Activated CD4-positive, alpha-beta T cell treated with anti-CD3 and anti-CD28 coated beads for 48 hours (primary cell): ENCODE results near the gene MAST2.
"Not testable (repeated sequence)": the region's sequence is repeated elsewhere in the genome, so short reads cannot be mapped to it uniquely, and the experiment has no call there.

Experiments
- DNase-seq: peaks from one replicate; pipeline ENCODE4 v3.0.0-alpha.2; 2020

MAST2 gene

DNA sequence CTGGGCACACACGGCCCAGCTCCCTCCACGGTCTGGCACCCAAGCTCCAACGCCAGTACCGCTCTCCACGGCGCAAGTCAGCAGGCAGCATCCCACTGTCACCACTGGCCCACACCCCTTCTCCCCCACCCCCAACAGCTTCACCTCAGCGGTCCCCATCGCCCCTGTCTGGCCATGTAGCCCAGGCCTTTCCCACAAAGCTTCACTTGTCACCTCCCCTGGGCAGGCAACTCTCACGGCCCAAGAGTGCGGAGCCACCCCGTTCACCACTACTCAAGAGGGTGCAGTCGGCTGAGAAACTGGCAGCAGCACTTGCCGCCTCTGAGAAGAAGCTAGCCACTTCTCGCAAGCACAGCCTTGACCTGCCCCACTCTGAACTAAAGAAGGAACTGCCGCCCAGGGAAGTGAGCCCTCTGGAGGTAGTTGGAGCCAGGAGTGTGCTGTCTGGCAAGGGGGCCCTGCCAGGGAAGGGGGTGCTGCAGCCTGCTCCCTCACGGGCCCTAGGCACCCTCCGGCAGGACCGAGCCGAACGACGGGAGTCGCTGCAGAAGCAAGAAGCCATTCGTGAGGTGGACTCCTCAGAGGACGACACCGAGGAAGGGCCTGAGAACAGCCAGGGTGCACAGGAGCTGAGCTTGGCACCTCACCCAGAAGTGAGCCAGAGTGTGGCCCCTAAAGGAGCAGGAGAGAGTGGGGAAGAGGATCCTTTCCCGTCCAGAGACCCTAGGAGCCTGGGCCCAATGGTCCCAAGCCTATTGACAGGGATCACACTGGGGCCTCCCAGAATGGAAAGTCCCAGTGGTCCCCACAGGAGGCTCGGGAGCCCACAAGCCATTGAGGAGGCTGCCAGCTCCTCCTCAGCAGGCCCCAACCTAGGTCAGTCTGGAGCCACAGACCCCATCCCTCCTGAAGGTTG lies 231.4 kb downstream of the MAST2 start:
- no peak for DNase-seq

DNA sequence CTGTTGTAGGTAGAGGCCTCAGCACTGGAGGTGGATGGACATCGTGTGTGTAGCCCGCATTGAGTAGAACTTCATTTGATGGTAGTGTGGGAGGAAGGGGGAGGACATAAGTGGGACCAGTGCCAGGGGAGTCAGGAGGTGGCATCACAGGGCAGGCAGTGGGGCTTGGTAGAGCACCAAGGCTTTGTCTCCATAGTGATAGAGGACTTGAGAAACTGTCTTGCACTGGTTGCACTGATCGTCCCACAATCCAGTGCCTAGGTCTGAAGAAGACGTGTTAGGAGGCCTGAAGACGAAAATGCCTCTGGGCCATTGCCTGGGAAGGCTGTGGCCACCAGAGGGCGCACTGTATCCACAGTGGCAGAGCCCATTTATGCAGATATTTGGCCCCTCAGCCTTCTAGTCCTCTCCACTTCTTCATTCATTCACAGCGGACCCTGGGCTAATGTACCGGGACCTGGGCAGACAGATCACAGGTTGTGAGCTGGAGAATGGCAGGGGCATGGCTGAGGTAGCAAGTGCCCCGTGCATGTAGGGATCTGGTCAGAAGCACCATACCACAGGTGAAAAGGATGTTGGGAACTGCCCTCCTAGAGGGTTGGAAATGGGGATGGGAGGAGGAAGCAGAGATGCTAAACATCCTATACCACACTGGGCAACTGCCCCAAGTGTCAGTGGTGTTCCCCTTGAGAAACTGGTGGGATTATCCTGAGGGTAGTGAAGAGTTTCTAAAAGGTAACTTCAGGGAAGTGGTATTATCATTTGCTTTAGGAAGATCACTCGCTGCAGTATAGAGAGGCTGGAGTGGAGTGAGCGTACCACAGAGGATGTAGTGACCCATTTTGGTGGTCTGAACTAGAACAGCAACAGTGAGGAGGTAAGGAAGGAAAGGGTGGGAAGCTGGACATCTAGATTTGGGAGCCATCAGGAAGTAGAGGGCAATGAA lies 233.8 kb downstream of the MAST2 start:
- peak; percentile 88 for DNase-seq

DNA sequence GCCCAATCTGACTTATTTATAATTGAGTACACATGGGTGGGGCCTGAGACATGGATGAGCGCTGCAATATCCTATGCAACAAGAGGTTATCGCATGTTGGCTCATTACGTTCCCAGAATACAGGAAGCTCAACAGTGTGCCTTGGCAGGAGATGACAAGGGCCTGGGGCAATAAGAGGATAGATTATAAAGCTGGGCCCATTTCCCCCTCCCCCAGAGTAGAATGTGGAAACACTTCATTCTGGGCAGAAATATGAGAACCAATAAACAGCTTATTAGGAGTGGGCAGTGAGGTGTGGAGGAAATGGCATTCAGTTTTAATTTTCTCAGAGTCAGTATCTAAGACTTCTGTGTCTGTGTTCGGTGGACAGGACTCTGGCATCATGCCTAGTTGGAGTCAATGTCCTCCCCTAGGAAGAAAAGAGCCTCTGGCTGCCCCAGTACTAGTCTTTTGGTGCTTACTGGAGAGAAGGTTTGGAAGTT lies 236.2 kb downstream of the MAST2 start:
- no peak for DNase-seq

DNA sequence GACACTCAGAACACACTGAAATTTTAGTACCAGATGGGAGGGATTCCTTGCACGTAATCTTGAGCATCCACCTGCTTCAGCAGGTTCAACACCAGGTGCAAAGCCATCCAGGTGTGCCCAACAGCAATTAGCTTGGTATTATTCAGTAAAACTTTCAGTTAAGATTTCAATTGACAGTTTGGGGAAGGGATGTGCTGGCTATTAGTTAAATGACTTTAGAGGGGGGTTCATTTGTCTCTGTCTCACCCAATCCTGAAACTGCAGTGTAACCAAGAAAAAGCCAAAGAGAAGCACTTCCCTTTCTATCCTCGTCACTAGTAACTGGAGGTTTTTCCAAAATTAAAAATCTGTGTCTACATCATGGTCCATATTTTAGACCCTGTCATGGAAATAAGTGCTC lies 238.1 kb downstream of the MAST2 start:
- no peak for DNase-seq

DNA sequence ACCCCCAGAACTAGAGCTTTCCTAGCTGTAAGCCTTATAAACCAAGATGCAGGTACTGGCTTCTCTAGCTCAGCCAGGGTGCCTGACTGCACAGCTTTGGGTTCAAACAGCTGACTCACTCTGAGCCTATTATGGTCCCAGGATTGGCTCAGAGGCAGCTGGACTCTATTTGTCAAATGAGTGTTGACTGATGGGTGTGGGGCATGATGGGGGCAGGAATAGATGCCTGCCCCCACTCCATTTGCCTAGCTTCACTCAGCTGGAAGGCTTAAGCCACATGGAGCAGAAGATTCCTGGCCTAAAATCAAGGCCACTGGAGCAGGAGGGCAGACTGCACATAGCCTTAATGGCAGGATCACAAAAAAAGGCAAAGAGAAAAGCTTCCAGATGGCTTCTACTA lies 238.6 kb downstream of the MAST2 start:
- DNase-seq: no peak

DNA sequence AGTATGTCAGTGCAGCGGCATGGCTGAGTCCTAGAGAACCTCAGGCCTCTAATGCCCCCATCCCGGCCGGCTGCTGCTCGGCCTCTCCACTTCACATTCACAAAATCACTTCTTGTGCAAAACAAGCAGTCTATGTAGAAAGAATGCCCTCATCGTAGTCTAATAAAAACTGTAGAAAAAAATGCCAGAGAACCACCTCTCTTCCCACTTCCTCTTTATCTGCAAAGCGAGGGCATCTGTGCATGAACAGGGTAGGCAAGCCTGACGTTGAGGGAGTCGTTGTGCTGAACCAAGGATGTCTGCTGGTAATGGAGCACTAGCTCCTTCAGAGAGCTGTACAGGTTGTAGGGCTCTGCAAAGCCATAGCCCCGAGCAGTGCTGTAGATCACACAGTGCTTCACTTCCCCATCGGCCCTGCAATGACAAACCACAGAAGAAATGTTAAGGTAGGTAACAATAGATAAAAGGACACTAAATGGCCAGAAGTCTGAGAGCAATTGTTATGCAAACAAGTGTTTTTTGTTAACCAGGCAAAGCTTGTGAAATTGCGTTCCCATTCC lies 240.1 kb downstream of the MAST2 start:
- DNase-seq: no peak

DNA sequence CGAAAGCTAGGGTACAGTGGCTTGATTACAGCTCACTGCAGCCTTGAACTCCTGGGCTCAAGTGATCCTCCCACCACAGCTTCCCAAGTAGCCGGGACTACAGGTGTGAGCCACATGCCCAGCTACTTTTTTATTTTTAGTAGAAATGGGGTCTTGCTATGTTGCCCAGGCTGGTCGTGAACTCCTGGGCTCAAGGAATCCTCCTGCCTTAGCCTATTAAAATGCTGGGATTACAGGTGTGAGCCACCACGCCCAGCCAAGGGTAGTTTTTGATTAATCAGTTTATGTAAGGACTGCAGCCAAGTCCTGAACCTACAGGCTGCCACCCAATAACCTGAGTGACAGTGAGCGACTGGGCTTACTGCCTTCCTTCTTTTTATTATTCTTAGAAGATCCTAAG lies 240.7 kb downstream of the MAST2 start:
- no peak for DNase-seq

DNA sequence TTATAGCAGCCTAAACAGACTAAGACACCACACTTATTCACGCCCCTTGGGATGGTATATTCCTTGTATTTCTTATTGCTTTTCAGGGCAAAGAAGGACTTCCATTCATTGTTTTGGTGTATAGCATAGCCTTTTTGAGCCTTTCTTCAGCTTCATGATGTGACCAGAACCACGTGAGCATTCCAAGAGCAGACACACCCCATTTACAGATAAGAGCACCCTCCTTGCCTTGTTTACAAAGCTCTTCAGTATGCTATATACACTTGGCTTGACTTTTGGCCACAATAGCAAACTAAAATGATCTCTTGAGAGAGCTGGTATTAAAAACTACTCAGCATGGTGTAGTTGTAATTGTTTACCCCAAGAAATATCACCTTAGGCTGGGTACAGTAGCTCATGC lies 250.3 kb downstream of the MAST2 start:
- no peak for DNase-seq

DNA sequence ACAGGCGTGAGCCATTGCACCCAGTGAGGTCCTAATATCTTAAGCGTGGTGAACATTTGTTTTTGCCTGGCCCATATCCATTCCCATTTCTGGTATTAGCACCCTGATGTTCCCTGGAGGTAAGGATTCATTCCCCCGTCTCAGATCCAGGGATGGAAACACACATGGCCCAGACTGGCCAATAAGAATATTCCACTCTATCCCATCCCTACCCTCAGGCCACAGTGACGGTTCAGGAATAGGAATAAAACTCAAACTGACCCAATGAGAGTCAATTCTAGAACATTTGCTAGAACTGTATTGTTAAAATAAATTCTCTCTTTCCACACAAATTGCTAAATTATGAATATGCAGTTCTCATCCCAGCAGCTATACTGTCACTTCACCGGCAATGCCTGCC lies 252.9 kb downstream of the MAST2 start:
- DNase-seq: no peak

DNA sequence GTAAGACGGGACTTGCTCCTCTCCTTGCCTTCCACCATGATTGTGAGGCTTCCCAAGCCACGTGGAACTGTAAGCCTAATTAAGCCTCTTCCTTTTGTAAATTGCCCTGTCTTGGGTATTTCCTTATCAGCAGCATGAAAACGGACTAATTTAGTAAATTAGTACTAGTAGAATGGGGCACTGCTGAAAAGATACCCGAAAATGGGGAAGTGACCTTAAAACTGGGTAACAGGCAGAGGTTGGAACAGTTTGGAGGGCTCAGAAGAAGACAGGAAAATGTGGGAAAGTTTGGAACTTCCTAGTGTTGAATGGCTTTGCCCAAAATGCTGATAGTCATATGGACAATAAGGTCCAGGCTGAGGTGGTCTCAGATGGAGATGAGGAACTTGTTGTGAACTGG lies 253.8 kb downstream of the MAST2 start:
- DNase-seq: not testable (repeated sequence)

DNA sequence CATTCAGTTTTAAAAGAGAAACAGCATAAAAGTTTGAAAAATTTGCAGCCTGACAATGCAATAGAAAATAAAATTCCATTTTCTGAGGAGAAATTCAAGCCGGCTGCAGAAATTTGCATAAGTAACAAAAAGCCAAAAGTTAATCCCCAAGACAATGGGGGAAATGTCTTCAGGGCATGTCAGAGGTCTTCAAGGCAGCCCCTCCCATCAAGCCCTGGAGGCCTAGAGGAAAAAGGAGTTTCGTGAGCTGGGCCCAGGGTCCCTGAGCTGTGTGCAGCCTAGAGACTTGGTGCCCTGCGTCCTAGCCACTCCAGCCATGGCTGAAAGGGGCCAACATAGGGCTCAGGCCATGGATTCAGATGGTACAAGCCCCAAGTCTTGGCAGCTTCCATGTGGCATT lies 254.4 kb downstream of the MAST2 start:
- no peak for DNase-seq

DNA sequence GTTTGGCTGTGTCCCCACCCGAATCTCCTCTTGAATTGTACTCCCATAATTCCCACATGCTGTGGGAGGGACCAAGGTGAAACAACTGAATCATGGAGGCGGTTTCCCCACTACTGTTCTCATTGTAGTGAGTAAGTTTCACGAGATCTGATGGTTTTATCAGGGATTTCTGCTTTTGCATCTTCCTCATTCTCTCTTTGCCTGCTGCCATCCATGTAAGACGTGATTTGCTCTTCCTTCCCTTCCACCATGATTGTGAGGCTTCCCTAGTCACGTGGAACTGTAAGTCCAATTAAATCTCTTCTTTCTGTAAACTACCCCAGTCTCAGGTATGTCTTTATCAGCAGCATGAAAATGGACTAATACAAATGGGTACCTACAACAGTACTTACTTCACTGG lies 255.5 kb downstream of the MAST2 start:
- no peak for DNase-seq

DNA sequence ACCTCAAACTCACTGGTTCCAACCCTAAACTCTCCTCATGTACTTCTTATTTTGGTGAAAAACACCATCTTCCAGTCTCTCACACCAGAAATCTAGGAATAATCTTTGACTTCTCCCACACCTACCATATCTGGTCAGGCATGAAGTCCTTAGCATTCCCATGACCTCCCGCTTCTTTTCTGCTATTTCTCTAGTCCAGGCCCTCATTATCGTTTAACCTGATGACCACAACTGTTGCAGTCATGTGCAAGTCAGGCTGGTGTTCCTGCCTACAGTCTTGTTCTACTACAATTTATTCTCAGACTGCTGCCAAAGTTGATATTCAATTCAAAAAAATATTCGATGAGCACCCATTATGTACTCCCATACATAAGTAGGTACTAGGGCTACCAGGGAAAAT lies 257.7 kb downstream of the MAST2 start:
- no peak for DNase-seq

DNA sequence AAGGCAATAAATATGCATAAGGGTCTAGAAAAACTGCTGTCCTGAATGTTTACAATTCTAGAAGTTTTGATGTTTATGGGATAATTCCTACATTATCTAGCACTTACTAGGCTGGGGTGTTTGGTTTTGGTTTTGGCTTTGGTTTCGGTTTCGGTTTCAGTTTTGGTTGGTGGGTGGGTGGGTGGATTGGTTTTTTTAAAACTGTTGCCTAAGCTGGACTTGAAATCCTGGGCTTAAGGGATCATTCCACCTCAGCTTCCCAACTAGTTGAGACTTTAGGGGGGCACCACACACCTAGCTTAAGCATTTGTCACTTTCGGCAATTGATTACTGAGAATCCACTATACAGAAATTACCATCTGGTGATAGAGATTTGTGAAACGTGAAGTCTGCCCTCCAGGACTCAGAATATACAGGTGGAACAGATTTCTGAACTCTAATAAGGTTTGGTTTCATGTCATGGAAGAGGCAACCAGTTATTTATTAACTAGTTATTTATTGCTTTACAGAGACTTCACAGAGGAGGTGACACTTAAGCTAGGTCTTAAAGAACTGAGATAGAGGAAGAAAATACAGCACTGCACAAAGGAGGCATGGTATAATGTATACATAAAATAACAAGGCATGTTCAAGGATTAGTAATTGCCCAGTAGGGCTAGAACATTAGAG lies 259.4 kb downstream of the MAST2 start:
- DNase-seq: peak; percentile 63

DNA sequence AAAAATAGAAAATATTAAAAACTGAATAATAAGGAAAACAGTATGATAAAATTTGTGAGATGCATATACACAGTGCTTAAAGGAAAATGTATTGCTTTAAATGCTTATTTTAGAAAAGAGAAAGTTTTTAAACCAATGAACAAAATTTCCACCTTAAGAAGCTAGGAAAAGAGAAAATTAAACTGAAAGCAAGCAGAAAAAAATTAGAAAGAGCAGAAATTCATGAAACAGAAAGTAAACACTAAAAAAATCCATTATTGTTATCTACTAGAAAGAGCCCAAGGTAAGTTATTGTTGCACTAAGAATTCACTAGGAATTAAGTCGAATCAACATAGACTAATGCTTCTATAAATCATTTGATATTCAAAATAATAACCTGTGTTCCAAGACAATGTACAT lies 261.3 kb downstream of the MAST2 start:
- DNase-seq: no peak

DNA sequence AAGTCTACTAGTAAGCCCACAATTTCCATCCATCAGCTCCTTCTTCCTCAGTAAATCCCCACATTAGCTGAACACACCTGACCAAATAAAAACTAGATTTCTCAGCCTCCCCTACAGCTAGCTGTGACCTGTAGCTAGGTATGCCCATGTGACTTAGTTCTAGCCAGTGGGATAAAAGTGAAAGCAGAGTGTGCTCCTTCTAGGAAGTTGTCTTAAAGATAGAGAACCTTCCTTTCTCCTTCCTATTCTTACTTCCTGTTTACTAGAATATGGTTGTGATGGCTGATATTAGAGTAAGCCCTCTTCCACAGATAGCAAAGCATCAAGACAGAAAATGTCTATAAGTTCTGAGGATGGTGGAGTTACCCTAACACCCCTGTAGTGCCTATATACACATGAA lies 262.0 kb downstream of the MAST2 start:
- no peak for DNase-seq

DNA sequence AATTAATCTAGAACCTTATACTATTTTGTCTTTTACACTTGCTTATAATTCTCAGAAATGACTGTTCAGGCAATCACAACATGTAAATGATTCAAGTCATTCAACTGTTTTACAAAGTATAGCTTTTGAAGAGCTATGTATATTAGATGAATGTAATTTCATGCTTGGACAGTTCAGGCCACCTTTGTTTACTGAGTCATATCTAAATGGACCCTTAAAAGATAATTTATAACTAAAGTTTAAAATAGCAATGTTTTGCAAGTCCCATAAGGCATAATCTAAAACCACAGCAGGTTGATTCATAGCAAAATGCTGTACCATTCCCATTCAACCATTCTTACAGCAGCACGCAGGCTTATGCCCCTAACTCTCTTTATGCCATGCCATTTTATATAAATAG lies 264.2 kb downstream of the MAST2 start:
- DNase-seq: no peak

DNA sequence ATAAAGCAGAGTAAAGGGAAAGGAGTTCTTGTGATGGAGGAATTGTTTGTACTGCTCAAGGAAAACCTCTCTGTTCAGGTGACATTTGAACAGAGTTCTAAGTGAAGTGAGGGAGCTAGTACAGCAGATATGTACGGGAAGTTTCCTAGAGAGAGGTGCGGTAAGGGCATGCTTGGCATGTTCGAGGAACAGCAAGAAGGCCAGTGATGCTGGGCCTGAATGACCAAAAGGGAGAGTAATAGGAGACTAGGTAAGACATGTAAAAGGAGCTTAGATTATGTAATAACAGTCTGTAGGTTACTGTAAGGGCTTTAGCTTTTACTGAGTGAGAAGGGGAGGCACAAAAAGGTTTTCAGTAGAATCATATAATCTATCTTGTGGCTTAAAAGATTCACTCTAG lies 265.1 kb downstream of the MAST2 start:
- DNase-seq: no peak

DNA sequence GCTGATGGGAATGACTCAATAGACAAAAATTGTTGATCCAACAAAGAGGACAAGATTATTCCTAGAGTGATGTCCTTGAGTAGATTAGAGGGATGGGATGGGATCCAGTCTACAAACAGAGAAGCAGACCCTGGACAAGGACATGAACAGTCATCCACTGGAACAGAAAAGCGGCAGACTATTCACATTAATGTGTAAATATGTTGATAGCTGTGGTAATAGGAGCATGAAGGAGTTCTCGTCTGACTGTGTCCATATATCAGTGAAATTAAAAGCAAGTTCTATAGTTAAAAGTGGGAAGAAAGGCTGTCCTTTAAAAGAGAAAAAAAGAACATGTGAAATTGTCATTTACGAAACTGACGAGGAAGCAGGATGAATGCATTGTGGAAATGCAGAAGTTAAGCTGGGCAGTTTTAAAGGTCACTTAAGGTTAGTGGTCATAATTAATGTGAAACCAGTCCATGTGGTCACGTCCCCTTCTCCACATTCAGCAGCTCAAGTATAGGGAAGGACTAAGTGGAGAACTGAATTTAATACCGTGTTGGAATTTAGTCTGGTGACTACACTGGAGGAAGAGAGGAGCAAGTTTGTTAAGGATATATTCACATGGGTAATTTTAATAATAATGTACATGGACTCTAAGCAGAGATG lies 266.9 kb downstream of the MAST2 start:
- DNase-seq: no peak

DNA sequence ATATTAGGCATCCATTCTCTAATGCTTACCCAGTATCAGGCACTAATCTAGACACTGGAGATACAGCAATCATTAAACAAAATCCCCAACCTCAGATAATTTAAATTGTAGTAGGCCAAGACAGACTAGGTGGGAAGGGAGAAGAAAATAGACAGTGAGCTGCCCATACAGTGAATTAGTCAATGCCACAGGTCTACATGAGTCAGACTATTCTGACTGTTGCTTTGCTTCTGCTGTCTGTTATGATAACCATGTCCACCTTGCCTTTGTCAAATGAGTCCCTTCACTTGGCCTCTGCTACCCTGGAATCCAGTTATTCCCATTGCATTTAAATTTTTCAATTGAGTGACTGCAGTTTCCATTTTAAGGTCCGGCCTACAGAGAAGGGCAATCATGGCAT lies 269.6 kb downstream of the MAST2 start:
- DNase-seq: no peak

DNA sequence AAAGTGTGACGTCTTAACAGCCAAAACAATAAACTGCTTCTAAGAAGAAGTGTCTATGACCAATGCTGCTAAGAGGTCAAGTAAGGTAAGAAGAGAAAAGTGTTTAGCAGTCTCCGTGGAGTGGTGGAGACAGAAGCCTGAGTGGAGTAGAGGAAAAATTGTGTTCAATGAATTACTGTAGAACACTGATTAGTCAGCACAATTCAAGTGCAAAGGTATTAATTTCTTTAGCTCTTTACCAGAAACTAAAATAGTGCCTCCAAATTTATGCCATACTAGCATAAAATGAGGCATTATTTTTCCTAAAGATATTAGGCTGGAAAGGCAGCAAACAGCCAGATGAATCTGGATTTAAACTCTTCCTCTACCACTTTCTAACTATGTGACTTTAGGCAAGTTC lies 272.9 kb downstream of the MAST2 start:
- DNase-seq: no peak

DNA sequence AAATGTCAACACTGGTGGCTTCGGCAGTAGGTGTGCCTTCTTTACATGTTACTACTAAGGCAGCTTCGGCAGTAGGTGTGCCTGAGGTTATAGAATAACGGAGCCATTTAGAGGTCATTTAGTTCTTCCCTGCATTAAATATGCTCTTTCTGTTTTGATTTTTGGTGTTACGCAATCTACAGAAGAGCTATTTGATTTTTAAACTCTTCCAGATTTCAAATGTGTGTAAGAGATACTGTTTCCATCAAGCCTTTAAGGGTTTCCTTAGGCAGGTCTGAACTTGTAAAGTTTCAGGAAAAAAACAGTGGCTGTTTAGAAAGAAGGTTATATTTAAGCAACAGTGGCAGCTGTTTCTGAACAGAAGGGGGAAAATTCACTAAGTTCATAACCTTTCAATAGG lies 274.2 kb downstream of the MAST2 start:
- DNase-seq: no peak
